Panc1 (cell line): ENCODE measurements around the gene MAGEF1. TPM values are rescaled to one million over a fixed set of nuclear protein-coding genes. Genes with fewer than 3 reads are reported as not detected.

Experiments
- ATAC-seq: fragments of 200-7000 bp; cut with Tn5 transposase; 2 replicates; pipeline ENCODE4 v1.9.1; 2020; ENCODE audit warnings: mild to moderate bottlenecking, moderate library complexity
- BruUV-seq: library from RNA; stranded (reverse); fragments of 400-500 nt; replicated peaks from 2 replicates; lab custom pipeline; 2021; lab: Mats Ljungman, UMichigan
- CTCF ChIA-PET: fragments of 300-600 bp; sonication (Branson Sonifier 250); formaldehyde crosslinking; loops from one replicate; lab custom pipeline; 2022; ENCODE audit warnings: antibody characterized with exemption; lab: Charles Lee
- POLR2A ChIA-PET: fragments of 300-600 bp; sonication (Branson Sonifier 250); formaldehyde crosslinking; loops from one replicate; lab custom pipeline; 2022; ENCODE audit warnings: antibody characterized with exemption; lab: Charles Lee
- DNase-seq: peaks from one replicate; pipeline ENCODE4 v3.0.0-alpha.2; 2010; ENCODE audit warnings: low read depth, low spot score
- H3K27ac ChIP-seq: 2 replicates; pipeline ENCODE4 v1.5.1; 2011; ENCODE audit warnings: mild to moderate bottlenecking, low read length, inconsistent platforms
- H3K27me3 ChIP-seq: fragments of 200-500 bp; sonication (Bioruptor generic); 2 replicates; pipeline ENCODE4 v1.6.0; 2014; ENCODE audit warnings: low read length, inconsistent platforms; ENCODE audit not compliant: control insufficient read depth, insufficient read depth
- H3K36me3 ChIP-seq: fragments of 200-500 bp; sonication (Bioruptor generic); 2 replicates; pipeline ENCODE4 v1.5.1; 2014; ENCODE audit warnings: inconsistent platforms, mild to moderate bottlenecking, low read length, moderate library complexity; ENCODE audit not compliant: control insufficient read depth, insufficient read depth
- H3K4me1 ChIP-seq: 2 replicates; pipeline ENCODE4 v1.5.1; 2011; ENCODE audit warnings: inconsistent platforms, mild to moderate bottlenecking, low read length, moderate library complexity; ENCODE audit not compliant: control insufficient read depth, insufficient read depth
- H3K4me3 ChIP-seq, 2 experiments: 2 replicates each; pipeline ENCODE4 v1.5.1; 2011 to 2012; ENCODE audit warnings: low read depth in 2 of 2, low read length in 2 of 2, mild to moderate bottlenecking in 2 of 2, inconsistent platforms in 1 of 2, moderate library complexity in 1 of 2
- H3K9me3 ChIP-seq: fragments of 200-500 bp; sonication (Bioruptor generic); 2 replicates; pipeline ENCODE4 v1.5.1; 2014; ENCODE audit warnings: low read depth, mild to moderate bottlenecking, inconsistent platforms, low read length, moderate library complexity; ENCODE audit not compliant: control insufficient read depth, insufficient read depth
- CTCF ChIP-seq: fragments of 450-650 bp; IDR thresholded peaks from 2 replicates; pipeline ENCODE4 v1.5.1; 2017; ENCODE audit warnings: mild to moderate bottlenecking
- POLR2AphosphoS5 ChIP-seq: IDR thresholded peaks from 2 replicates; pipeline ENCODE4 v1.6.1; 2012; ENCODE audit warnings: mild to moderate bottlenecking, low read depth, low read length, moderate library complexity
- REST ChIP-seq, 2 experiments: IDR thresholded peaks; 2 replicates each; pipeline ENCODE4 v1.6.1; 2011 to 2012; ENCODE audit warnings: low read depth in 2 of 2, control low read depth in 1 of 2, low read length in 1 of 2, mild to moderate bottlenecking in 1 of 2, moderate library complexity in 1 of 2; ENCODE audit not compliant: insufficient read depth in 1 of 2
- SIN3A ChIP-seq: IDR thresholded peaks from 2 replicates; pipeline ENCODE4 v1.6.1; 2012; ENCODE audit warnings: low read depth, mild to moderate bottlenecking, low read length, moderate library complexity, borderline replicate concordance; ENCODE audit not compliant: insufficient read depth
- TCF7L2 ChIP-seq: IDR thresholded peaks from 2 replicates; pipeline ENCODE4 v1.6.1; 2011; ENCODE audit warnings: mild to moderate bottlenecking, low read depth, low read length, inconsistent platforms
- in situ Hi-C: cut with HindIII; loops from 2 replicates; pipeline ENCODE4 v1.10.0; 2016; ENCODE audit warnings: low sequenced_read_pairs, low pct_unique_long_range_greater_than_20kb
- intact Hi-C: fragments of 100-400 bp; cut with micrococcal nuclease; formaldehyde crosslinking; loops from one replicate; pipeline ENCODE4 v1.10.0; 2022; ENCODE audit not compliant: unreplicated experiment
- total RNA-seq: library from RNA; stranded (reverse); gene quantifications from one replicate; pipeline ENCODE4 v1.2.1, GENCODE V29; 2021; ENCODE audit not compliant: unreplicated experiment

Gene MAGEF1
- total RNA-seq, 1 experiment from 2014 or later, result 27.7 TPM

- DNase-seq (no peak), ATAC-seq (0 out of 2 replicates have a peak, but pooled peaks have one; percentile 10)
- in situ Hi-C loops, result no loop called here
- intact Hi-C loops, result no loop called here
- no TSS peak for BruUV-seq
- TF ChIP-seq POLR2AphosphoS5 (no peak), TCF7L2 (no peak), CTCF (no peak), REST (IDR thresholded peaks at IDR 0.05; ENCODE audit: insufficient read depth in 1 of 2, low read depth in 2 of 2, low read length in 1 of 2) (no peak), SIN3A (no peak)
- Histone ChIP-seq H3K36me3 (no peaks in the 10 kb centered on the region), H3K9me3 (no peaks in the 10 kb centered on the region), H3K4me1 (no peaks in the 10 kb centered on the region), H3K27ac (no peak overlapping the region), H3K4me3 (no peak overlapping the region), H3K27me3 (no peaks in the 10 kb centered on the region)
- ChIA-PET POLR2A (no interaction called here), CTCF (no interaction called here)
Measured at GRCh38 chr3:184690192-184690883, 21.5 kb downstream of the MAGEF1 start.

DNA sequence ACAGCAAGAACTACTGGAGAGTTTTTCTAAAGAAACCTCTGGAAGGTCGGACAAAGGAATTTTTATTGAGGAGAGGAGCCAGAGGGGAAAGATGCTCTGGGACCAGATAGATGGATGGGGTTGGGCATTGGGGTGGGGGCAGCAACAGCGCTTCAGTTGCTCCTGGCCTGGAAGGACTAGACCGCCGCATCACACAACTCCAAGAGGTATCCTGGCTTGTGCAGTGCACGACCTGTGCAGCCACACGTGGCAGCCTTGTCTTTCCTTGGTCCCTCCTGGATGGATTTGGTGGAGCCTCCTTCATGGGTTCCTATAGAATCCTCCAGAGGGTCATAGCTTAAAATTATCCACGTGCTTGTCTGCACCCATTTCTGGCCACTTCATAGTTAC, 23.0 kb downstream of the MAGEF1 start:
- TF ChIP-seq TCF7L2 (no peak), SIN3A (no peak), POLR2AphosphoS5 (no peak), REST (IDR thresholded peaks at IDR 0.05; ENCODE audit: insufficient read depth in 1 of 2, low read depth in 2 of 2, low read length in 1 of 2) (no peak), CTCF (no peak)
- Histone ChIP-seq H3K4me1 (no peaks in the 10 kb centered on the region), H3K4me3 (no peak overlapping the region), H3K36me3 (no peaks in the 10 kb centered on the region), H3K9me3 (no peaks in the 10 kb centered on the region), H3K27me3 (no peaks in the 10 kb centered on the region), H3K27ac (no peak overlapping the region)
- intact Hi-C loops, result no loop called here
- CTCF ChIA-PET, result no interaction called here
- in situ Hi-C loops, result no loop called here
- ATAC-seq, result no peak
- no TSS peak for BruUV-seq
- no peak for DNase-seq
- POLR2A ChIA-PET, result no interaction called here
